ENCODE data around the gene DLGAP4.
"Not testable (repeated sequence)": the region's sequence is repeated elsewhere in the genome, so short reads cannot be mapped to it uniquely, and the experiment has no call there.

Gene DLGAP4

DNA sequence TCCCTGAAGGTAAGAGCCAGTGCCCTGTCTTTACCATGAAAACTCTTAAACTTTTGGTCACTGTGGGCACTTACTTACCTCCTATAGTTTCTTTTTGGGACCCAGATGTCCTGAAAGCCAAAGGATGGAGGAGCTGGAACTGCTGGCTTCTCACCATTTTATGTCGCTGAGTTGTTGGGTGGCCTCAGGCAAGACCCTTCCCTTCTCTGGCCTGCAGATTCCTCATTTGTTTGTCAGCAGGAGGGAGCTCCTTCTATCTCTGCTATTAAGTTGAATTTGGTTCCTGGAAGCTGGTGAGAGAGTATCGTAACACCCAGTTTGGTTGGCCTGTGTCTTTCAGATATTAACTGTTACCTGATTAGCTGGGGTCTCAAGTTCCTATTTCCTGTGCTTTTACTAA is 167.0 kb downstream of the DLGAP4 start:
- H3K9ac ChIP-seq (ENCODE audit: low read length): no peak overlapping the region
- no peaks in the 10 kb centered on the region for H3K79me2 ChIP-seq (ENCODE audit: insufficient read depth, low read length)
- no peaks in the 10 kb centered on the region for H4K20me1 ChIP-seq (ENCODE audit: low read depth, low read length)
- no peaks in the 10 kb centered on the region for H3F3A ChIP-seq (ENCODE audit: insufficient read depth)
- no peak overlapping the region for H3K4me2 ChIP-seq (ENCODE audit: low read depth, low read length, poor library complexity, severe bottlenecking)
- H3K27me3 ChIP-seq (ENCODE audit: low read length): no peaks in the 10 kb centered on the region
- no peak overlapping the region for H3K4me3 ChIP-seq (ENCODE audit: insufficient read depth, low read length, poor library complexity, severe bottlenecking)
- H3K9me3 ChIP-seq (ENCODE audit: insufficient read depth, low read length): no peaks in the 10 kb centered on the region
- H3K27ac ChIP-seq (ENCODE audit: low read depth, low read length): no peak overlapping the region
- no peaks in the 10 kb centered on the region for H3K36me3 ChIP-seq (ENCODE audit: low read length)
- TF ChIP-seq, protein P1, sequence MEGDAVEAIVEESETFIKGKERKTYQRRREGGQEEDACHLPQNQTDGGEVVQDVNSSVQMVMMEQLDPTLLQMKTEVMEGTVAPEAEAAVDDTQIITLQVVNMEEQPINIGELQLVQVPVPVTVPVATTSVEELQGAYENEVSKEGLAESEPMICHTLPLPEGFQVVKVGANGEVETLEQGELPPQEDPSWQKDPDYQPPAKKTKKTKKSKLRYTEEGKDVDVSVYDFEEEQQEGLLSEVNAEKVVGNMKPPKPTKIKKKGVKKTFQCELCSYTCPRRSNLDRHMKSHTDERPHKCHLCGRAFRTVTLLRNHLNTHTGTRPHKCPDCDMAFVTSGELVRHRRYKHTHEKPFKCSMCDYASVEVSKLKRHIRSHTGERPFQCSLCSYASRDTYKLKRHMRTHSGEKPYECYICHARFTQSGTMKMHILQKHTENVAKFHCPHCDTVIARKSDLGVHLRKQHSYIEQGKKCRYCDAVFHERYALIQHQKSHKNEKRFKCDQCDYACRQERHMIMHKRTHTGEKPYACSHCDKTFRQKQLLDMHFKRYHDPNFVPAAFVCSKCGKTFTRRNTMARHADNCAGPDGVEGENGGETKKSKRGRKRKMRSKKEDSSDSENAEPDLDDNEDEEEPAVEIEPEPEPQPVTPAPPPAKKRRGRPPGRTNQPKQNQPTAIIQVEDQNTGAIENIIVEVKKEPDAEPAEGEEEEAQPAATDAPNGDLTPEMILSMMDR (IDR thresholded peaks at IDR 0.05; ENCODE audit: insufficient read depth, low read length, poor library complexity, severe bottlenecking): no peak
- TF ChIP-seq EZH2phosphoT487 (conservative IDR thresholded peaks at IDR 0.05; ENCODE audit: low read length): no peak
- H3K9me2 ChIP-seq (replicated peaks; ENCODE audit: insufficient read depth, low read length): no peaks in the 10 kb centered on the region
- no peak overlapping the region for H2AFZ ChIP-seq (ENCODE audit: low read depth, low read length, severe bottlenecking)

DNA sequence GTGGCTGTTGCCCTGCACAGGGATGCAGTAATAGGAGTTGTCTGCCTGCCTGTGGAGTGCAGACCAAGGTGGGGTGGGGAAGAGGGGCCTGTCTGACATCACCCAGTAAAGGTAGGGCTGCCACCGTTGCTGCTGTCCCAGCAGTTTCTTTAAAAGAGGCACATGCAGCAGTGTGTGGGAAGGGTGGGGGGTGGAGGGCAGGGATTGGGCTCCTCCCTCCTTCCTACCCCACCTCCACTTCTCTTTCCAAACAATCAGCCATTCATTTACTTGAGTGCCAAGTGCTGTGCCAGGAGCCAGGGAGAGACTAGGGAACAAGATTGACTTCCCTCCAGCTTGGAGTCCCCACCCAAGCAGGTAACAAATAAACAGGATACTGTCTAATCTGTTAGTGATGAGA is 168.4 kb downstream of the DLGAP4 start:
- H3K27me3 ChIP-seq (ENCODE audit: low read length): no peaks in the 10 kb centered on the region
- no peaks in the 10 kb centered on the region for H3K9me2 ChIP-seq (replicated peaks; ENCODE audit: insufficient read depth, low read length)
- H3K4me3 ChIP-seq (ENCODE audit: insufficient read depth, low read length, poor library complexity, severe bottlenecking): no peak overlapping the region
- no peaks in the 10 kb centered on the region for H3K9me3 ChIP-seq (ENCODE audit: insufficient read depth, low read length)
- H3K4me2 ChIP-seq (ENCODE audit: low read depth, low read length, poor library complexity, severe bottlenecking): no peak overlapping the region
- TF ChIP-seq, protein P1 (IDR thresholded peaks at IDR 0.05; ENCODE audit: insufficient read depth, low read length, poor library complexity, severe bottlenecking): no peak
- no peak for TF ChIP-seq EZH2phosphoT487 (conservative IDR thresholded peaks at IDR 0.05; ENCODE audit: low read length)
- H2AFZ ChIP-seq (ENCODE audit: low read depth, low read length, severe bottlenecking): no peak overlapping the region
- H3K9ac ChIP-seq (ENCODE audit: low read length): no peak overlapping the region
- H4K20me1 ChIP-seq (ENCODE audit: low read depth, low read length): no peaks in the 10 kb centered on the region
- no peak overlapping the region for H3K27ac ChIP-seq (ENCODE audit: low read depth, low read length)
- no peaks in the 10 kb centered on the region for H3K79me2 ChIP-seq (ENCODE audit: insufficient read depth, low read length)
- no peaks in the 10 kb centered on the region for H3K36me3 ChIP-seq (ENCODE audit: low read length)
- H3F3A ChIP-seq (ENCODE audit: insufficient read depth): no peaks in the 10 kb centered on the region

DNA sequence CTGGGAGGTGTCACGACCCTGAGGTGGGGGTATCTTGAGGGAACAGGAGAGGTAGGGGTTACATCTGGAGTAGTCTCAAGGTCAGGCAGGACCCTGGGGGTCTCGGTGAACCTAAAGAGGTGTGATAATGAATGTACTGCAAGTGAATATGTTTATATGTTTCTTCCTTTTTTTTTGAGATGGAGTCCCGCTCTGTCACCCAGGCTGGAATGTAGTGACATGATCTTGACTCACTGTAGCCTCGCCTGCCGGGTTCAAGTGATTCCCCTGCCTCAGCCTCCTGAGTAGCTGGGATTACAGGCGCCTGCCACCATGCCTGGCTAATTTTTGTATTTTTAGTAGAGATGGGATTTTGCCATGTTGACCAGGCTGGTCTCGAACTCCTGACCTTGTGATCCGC is 168.9 kb downstream of the DLGAP4 start:
- H3K9me3 ChIP-seq (ENCODE audit: insufficient read depth, low read length); H3F3A ChIP-seq (ENCODE audit: insufficient read depth); H3K9ac ChIP-seq (ENCODE audit: low read length); H3K36me3 ChIP-seq (ENCODE audit: low read length); H3K9me2 ChIP-seq (replicated peaks; ENCODE audit: insufficient read depth, low read length); H3K4me3 ChIP-seq (ENCODE audit: insufficient read depth, low read length, poor library complexity, severe bottlenecking); H3K4me2 ChIP-seq (ENCODE audit: low read depth, low read length, poor library complexity, severe bottlenecking); H2AFZ ChIP-seq (ENCODE audit: low read depth, low read length, severe bottlenecking); H3K79me2 ChIP-seq (ENCODE audit: insufficient read depth, low read length); H3K27me3 ChIP-seq (ENCODE audit: low read length); H3K27ac ChIP-seq (ENCODE audit: low read depth, low read length); H4K20me1 ChIP-seq (ENCODE audit: low read depth, low read length): not testable (repeated sequence)

DNA sequence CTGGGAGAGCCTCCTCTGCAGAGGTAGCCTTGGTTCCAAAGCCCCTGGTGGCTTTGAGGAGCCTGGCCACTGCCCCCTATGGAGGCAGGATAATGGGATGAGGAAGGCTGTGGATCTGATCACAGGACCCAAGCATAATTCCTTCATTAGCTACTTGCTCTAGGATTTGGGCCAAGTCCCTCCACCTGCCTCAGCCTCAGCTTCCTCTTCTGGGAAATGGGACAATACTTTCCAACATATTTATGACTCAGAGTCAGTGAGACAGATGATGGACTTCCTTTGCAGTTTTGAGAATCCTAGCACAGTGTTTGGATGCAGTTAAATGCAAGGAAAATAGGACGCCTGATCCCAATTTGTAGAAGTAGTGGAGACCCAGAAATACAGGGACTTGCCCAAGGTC is 171.3 kb downstream of the DLGAP4 start:
- TF ChIP-seq, protein P1 (IDR thresholded peaks at IDR 0.05; ENCODE audit: insufficient read depth, low read length, poor library complexity, severe bottlenecking): no peak
- no peak for TF ChIP-seq EZH2phosphoT487 (conservative IDR thresholded peaks at IDR 0.05; ENCODE audit: low read length)
- Histone ChIP-seq H3K27ac (ENCODE audit: low read depth, low read length) (no peak overlapping the region), H3F3A (ENCODE audit: insufficient read depth) (no peaks in the 10 kb centered on the region), H3K9me3 (ENCODE audit: insufficient read depth, low read length) (no peaks in the 10 kb centered on the region), H3K36me3 (ENCODE audit: low read length) (no peaks in the 10 kb centered on the region), H3K4me3 (ENCODE audit: insufficient read depth, low read length, poor library complexity, severe bottlenecking) (no peak overlapping the region), H4K20me1 (ENCODE audit: low read depth, low read length) (no peaks in the 10 kb centered on the region), H3K27me3 (ENCODE audit: low read length) (no peaks in the 10 kb centered on the region), H3K4me2 (ENCODE audit: low read depth, low read length, poor library complexity, severe bottlenecking) (no peak overlapping the region), H3K79me2 (ENCODE audit: insufficient read depth, low read length) (no peaks in the 10 kb centered on the region), H2AFZ (ENCODE audit: low read depth, low read length, severe bottlenecking) (no peak overlapping the region), H3K9me2 (replicated peaks; ENCODE audit: insufficient read depth, low read length) (no peaks in the 10 kb centered on the region), H3K9ac (ENCODE audit: low read length) (no peak overlapping the region)
